K562 (cell line): ENCODE data around the gene SHISA4. TPM values are rescaled to one million over a fixed set of nuclear protein-coding genes. Genes with fewer than 3 reads are reported as not detected.

Source experiments
- AFF4 ChIP-seq: sonication (generic); formaldehyde crosslinking; IDR thresholded peaks from 2 replicates; pipeline ENCODE4 v1.8.0; 2023; ENCODE audit warnings: mild to moderate bottlenecking, missing genetic modification reagents
- DMBX1 ChIP-seq: fragments of 250-450 bp; sonication (Bioruptor Pico); IDR thresholded peaks from 2 replicates; pipeline ENCODE4 v1.8.0; 2022; ENCODE audit warnings: inconsistent platforms, mild to moderate bottlenecking, moderate library complexity, borderline replicate concordance
- EP400 ChIP-seq: fragments of 450-650 bp; IDR thresholded peaks from 2 replicates; pipeline ENCODE4 v1.6.1; 2017; ENCODE audit warnings: antibody characterized with exemption, mild to moderate bottlenecking, moderate library complexity
- JUNB ChIP-seq: fragments of 450-650 bp; formaldehyde crosslinking; conservative IDR thresholded peaks from 2 replicates; pipeline ENCODE4 v1.4.0; 2020; ENCODE audit warnings: mild to moderate bottlenecking
- ZNF395 ChIP-seq: fragments of 200-800 bp; sonication (Bioruptor generic); IDR thresholded peaks from 2 replicates; pipeline ENCODE4 v1.6.1; 2017; ENCODE audit warnings: missing genetic modification characterization, missing compliant biosample characterization
- ZNF561 ChIP-seq: fragments of 450-650 bp; formaldehyde crosslinking; conservative IDR thresholded peaks from 2 replicates; pipeline ENCODE4 v1.4.0; 2020; ENCODE audit warnings: mild to moderate bottlenecking, moderate library complexity
- ZNF79 ChIP-seq: fragments of 250-450 bp; sonication (Bioruptor Pico); IDR thresholded peaks from 2 replicates; pipeline ENCODE4 v1.4.0; 2020; ENCODE audit warnings: low read depth, mild to moderate bottlenecking, moderate library complexity
- polyA plus RNA-seq, 8 experiments: library from polyadenylated mRNA; depleted of rRNA in 4 of 8; stranded (reverse) in 5 of 8; unstranded in 3 of 8; fragments of >200 nt; fragmentation: Nextera tagmentation in 2 of 8; fragmentation: Illumina TruSeq in 1 of 8; extraction: Ambion mirVana in 2 of 8; extraction: Trizol in 1 of 8; gene quantifications; 2 replicates each; pipeline versions ENCODE4 v1.2.1 to v1.2.3, GENCODE V29; 2011 to 2014; ENCODE audit warnings: inconsistent platforms in 1 of 8, missing spikeins in 1 of 8
- total RNA-seq, 7 experiments: library from RNA; depleted of rRNA in 6 of 7; stranded (reverse); fragments of >200 nt in 6 of 7; fragmentation: Illumina TruSeq in 2 of 7; extraction: Trizol in 2 of 7; gene quantifications; 2 replicates each; pipeline versions ENCODE4 v1.2.1 to v1.2.3, GENCODE V29; 2011 to 2021; ENCODE audit warnings: low replicate concordance in 1 of 7
- TF ChIP-seq, protein P1 (sequence below): fragments of 450-650 bp; IDR thresholded peaks from 2 replicates; pipeline ENCODE4 v1.6.1; 2014; ENCODE audit warnings: low read depth, mild to moderate bottlenecking, moderate library complexity, borderline replicate concordance

Gene SHISA4
- total and polyA plus RNA-seq, 9 of the 15 experiments (the other 6 are each of a cell fraction or from before 2014, with no cell fraction given), result 0.15 to 0.95 (median 0.68) TPM; not detected in 2

DNA sequence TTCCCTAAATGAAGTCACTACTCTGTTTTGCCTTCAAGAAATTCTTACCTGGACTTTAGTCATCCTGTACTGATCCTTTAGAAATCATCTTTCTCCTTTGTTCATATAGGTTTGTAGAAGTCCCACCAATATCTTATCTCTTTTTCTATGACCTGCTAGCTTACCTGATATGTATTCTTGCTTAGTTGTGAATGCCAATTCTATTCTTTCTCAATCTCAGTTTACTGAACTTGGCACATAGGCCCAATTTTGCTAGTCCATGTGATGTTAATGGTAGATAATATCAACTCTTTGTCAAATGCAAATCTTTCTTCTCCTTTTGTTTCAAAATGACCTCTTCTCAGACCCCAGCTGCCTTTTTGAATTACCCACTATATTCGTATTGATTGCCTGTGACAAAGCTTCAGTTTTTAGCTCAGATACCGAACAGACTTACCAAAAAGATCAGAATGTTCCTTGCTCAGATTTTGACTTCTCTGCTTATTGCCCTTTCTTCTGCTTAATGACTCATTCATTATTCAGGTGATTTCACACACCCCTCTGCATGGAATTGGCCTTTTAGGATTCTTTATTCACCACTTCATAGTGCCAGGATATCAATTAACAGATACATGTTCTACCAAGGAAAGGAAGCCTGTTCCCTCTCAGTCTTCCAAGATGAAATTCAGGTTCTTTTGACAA lies 39.2 kb upstream of the SHISA4 start (continued):
- TF ChIP-seq AFF4 (CRISPR knock-in tag) (no peak), ZNF561 (CRISPR knock-in tag) (no peak), DMBX1 (CRISPR knock-in tag) (no peak), ZNF79 (CRISPR knock-in tag) (no peak), EP400 (no peak), ZNF395 (CRISPR knock-in tag) (no peak), JUNB (CRISPR knock-in tag) (no peak)
- TF ChIP-seq, protein P1, sequence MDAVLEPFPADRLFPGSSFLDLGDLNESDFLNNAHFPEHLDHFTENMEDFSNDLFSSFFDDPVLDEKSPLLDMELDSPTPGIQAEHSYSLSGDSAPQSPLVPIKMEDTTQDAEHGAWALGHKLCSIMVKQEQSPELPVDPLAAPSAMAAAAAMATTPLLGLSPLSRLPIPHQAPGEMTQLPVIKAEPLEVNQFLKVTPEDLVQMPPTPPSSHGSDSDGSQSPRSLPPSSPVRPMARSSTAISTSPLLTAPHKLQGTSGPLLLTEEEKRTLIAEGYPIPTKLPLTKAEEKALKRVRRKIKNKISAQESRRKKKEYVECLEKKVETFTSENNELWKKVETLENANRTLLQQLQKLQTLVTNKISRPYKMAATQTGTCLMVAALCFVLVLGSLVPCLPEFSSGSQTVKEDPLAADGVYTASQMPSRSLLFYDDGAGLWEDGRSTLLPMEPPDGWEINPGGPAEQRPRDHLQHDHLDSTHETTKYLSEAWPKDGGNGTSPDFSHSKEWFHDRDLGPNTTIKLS, result no peak
